Dendritic cell treated with granulocyte-macrophage colony-stimulating factor and Interleukin-4, amounts not matched to agents 40 ng/mL and 50 ng/mL, for 4 days (primary cell): ENCODE measurements around the gene OR10V1.
"Not testable (repeated sequence)": the region's sequence is repeated elsewhere in the genome, so short reads cannot be mapped to it uniquely, and the experiment has no call there.

Experiments used
- H3K27ac Mint-ChIP-seq: one replicate; pipeline ENCODE4 v1.8.0; 2022; ENCODE audit warnings: mild to moderate bottlenecking, mixed read lengths
- H3K27me3 Mint-ChIP-seq: one replicate; pipeline ENCODE4 v1.8.0; 2022; ENCODE audit warnings: mild to moderate bottlenecking, mixed read lengths
- H3K36me3 Mint-ChIP-seq: one replicate; pipeline ENCODE4 v1.8.0; 2022; ENCODE audit warnings: low read depth, mixed read lengths
- H3K4me1 Mint-ChIP-seq: one replicate; pipeline ENCODE4 v1.8.0; 2022; ENCODE audit warnings: low read depth, mixed read lengths
- H3K4me3 Mint-ChIP-seq: one replicate; pipeline ENCODE4 v1.8.0; 2022; ENCODE audit warnings: mild to moderate bottlenecking, moderate library complexity, mixed read lengths
- H3K9me3 Mint-ChIP-seq: one replicate; pipeline ENCODE4 v1.8.0; 2022; ENCODE audit warnings: mixed read lengths
- intact Hi-C: fragments of 100-400 bp; cut with micrococcal nuclease; formaldehyde crosslinking; loops from one replicate; pipeline ENCODE4 v1.15.0; 2022

OR10V1 gene

DNA sequence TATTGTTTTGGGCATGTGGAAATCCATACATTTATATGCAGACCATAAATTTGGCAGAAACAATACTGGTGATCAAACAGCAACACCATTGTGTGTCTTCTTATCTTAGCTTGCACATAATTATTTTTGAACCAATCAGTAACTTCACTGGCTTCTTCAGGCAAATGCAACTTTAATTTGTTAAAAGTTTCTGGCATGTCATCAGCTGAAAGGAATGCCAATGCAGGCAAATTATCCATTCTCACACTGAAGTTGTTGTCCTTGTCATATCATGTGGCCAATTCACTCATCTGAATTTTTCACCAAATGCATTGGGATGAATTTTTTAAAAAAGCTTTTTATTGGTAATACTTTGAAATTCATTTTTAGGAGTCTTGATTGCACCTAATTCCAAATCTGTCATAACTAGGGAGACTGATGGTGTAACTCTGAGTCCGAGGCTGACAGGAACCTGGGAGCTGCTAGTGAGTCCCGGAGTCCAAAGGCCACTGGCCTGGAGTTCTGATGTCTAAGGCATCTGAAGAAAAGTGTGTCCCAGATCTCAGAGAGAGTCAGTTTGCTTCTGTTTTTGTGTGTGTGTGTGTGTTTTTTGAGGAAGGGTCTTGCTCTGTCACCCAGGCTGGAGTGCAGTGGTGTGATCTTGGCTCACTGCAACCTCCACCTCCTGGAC, 17.4 kb upstream of the OR10V1 start:
- no peaks in the 10 kb centered on the region for H3K27me3 Mint-ChIP-seq
- H3K36me3 Mint-ChIP-seq = no peaks in the 10 kb centered on the region
- no peak overlapping the region for H3K27ac Mint-ChIP-seq
- H3K4me1 Mint-ChIP-seq = peaks cover 22% of the 10 kb centered on the region
- intact Hi-C loops = no loop called here
- peaks cover 9% of the 10 kb centered on the region for H3K9me3 Mint-ChIP-seq
- no peak overlapping the region for H3K4me3 Mint-ChIP-seq

DNA sequence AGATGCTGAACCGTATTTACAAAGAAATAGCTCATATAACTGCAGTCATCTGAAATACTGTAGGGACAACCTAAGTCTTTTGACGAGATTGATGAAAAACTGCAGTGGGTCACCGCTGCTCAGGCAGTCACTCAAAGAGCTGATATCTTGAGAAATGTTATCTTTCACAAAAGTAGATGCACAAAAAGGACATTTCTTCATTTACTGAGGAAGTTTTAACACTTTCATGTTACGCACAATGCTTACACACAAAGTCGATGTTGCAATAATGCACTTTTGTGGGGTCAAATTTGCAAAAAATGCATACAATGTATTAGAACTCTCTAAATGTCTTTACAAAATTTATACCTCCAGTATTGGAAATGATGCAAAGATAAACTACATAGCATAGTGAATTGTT, 16.2 kb upstream of the OR10V1 start:
- Mint-ChIP-seq H3K4me1 (peaks cover 22% of the 10 kb centered on the region), H3K4me3 (no peak overlapping the region), H3K36me3 (no peaks in the 10 kb centered on the region), H3K27ac (no peak overlapping the region), H3K9me3 (peaks cover 9% of the 10 kb centered on the region), H3K27me3 (no peaks in the 10 kb centered on the region)
- intact Hi-C loops = no loop called here

DNA sequence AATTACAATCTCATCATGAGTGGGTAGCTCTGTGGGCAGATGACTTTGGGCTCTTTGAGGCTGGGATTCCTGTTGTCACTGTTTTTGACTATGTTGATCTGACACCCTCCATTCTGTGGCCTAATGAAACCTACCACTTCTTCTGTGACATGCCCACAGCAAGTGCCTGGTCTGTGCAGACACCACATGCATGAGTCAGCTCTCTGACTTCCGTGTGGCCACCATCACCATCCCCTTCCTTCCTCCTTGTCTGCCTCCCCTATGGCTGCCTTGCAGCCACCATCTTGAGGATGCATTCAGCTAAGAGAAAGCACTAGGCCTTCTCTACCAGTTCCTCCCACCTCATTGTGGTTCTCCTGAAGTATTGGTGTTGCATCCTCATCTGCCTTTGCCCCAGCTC, 15.3 kb upstream of the OR10V1 start:
- Mint-ChIP-seq H3K4me1 (peaks cover 22% of the 10 kb centered on the region), H3K27ac (peak overlapping the region; percentile 2), H3K36me3 (no peaks in the 10 kb centered on the region), H3K27me3 (peaks cover 2% of the 10 kb centered on the region), H3K4me3 (no peak overlapping the region), H3K9me3 (peaks cover 9% of the 10 kb centered on the region)
- intact Hi-C loops = no loop called here

DNA sequence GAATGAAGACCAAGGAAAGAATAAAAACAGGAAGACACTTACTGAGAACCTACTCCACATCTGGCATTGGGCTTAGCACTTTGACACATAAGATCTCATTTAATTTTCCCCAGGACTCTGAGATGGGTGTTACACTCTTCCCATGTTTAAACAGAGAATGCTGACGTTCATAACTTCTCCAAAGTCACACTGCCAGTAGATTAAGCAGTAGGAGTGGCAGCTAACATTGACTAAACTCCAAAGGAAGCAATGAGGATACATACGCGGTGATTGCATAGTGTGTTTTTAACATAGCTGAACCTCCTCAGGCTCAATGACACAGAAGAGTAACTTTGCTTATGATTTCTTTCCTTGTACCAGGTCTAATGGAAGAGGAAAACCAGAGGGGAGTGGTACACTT, 14.5 kb upstream of the OR10V1 start:
- H3K4me1 Mint-ChIP-seq = peaks cover 22% of the 10 kb centered on the region
- no peaks in the 10 kb centered on the region for H3K36me3 Mint-ChIP-seq

DNA sequence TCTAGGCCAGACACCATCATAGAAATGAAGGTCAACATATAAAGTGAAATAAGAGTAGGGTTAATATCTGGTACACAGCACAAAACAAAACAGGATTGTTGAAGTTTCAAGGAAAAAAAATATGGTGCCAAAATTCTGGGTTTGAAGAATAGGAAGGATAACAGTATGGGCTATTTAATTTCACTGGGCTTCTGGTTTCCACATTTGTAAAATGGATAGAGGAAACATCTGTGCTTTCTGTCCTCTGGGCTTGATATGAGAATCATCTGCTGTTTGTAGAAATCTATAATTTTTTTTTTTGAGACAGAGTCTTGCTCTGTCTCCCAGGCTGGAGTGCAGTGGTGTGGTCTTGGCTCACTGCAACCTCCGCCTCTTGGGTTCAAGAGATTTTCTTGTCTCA, 13.8 kb upstream of the OR10V1 start:
- intact Hi-C loops = no loop called here
- Mint-ChIP-seq H3K27ac (no peak overlapping the region), H3K27me3 (peaks cover 2% of the 10 kb centered on the region), H3K4me1 (peaks cover 22% of the 10 kb centered on the region), H3K36me3 (no peaks in the 10 kb centered on the region), H3K9me3 (peaks cover 9% of the 10 kb centered on the region), H3K4me3 (no peak overlapping the region)

More for the DNA sequence above, 14.5 kb upstream of the OR10V1 start:
- H3K9me3 Mint-ChIP-seq = peaks cover 9% of the 10 kb centered on the region
- intact Hi-C loops = no loop called here
- H3K27me3 Mint-ChIP-seq = peaks cover 2% of the 10 kb centered on the region
- H3K27ac Mint-ChIP-seq = peak overlapping the region; percentile 2
- H3K4me3 Mint-ChIP-seq = no peak overlapping the region

DNA sequence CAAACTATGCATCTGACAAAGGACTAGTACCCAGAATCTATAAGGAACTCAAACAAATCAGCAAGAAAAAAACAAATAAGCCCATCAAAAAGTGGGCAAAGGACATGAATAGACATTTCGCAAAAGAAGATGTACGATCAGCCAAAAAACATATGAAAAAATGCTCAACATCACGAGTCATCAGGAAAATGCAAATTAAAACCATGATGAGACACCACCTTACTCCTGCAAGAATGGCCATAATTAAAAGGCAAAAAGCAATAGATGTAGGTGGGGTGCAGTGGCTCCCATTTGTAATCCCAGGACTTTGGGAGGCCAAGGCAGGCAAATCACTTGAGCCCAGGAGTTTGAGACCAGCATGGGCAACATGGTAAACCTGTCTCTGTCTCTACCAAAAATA, 10.4 kb upstream of the OR10V1 start:
- H3K4me1 Mint-ChIP-seq = peaks cover 18% of the 10 kb centered on the region
- peaks cover 2% of the 10 kb centered on the region for H3K27me3 Mint-ChIP-seq

DNA sequence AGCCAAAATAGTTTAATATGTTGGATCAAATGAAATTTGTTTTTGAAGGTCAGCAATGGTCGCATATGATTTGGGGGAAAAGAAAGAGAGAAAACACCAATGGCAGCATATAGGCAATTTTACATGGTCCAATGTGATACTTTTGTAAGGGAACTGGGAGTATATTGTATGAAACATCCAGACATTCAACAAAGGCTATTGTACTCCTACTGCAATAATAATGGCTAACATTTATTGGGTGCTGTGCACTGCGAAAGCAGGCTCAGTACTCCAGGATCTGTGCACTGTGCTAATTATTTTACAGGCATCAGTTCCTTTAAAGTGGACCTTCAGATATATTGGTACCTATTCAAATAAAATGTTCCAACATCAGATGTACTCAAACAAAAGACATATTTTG, 5.9 kb upstream of the OR10V1 start:
- intact Hi-C loops = no loop called here

More for the DNA sequence above, 10.4 kb upstream of the OR10V1 start:
- intact Hi-C loops = no loop called here
- Mint-ChIP-seq H3K4me3 (no peak overlapping the region), H3K36me3 (no peaks in the 10 kb centered on the region), H3K9me3 (peaks cover 5% of the 10 kb centered on the region), H3K27ac (no peak overlapping the region)

DNA sequence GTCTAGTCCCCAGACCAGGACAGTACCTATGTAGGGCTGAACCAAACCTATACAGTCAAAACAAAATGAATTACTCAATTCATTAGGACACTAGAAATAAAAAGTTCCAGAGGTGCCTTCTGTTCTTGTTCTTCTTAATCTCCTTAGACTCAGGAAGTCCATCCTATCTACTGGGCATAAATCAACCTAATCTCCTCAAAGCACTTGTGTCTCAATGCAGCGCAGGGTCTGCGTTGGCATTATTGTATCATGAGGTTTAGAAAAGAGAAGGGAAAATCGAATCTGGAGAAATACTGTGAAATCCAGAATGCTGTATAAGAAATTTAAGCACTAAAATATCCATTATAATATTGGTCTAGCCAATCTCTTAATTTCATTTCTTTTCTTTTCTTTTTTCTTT, 2.4 kb upstream of the OR10V1 start:
- Mint-ChIP-seq H3K27ac (no peak overlapping the region), H3K27me3 (no peaks in the 10 kb centered on the region), H3K4me1 (no peaks in the 10 kb centered on the region), H3K4me3 (no peak overlapping the region), H3K9me3 (no peaks in the 10 kb centered on the region), H3K36me3 (no peaks in the 10 kb centered on the region)
- intact Hi-C loops = no loop called here

More for the DNA sequence above, 5.9 kb upstream of the OR10V1 start:
- no peaks in the 10 kb centered on the region for H3K4me1 Mint-ChIP-seq
- peaks cover 2% of the 10 kb centered on the region for H3K27me3 Mint-ChIP-seq
- no peaks in the 10 kb centered on the region for H3K9me3 Mint-ChIP-seq
- no peak overlapping the region for H3K4me3 Mint-ChIP-seq
- H3K36me3 Mint-ChIP-seq = no peaks in the 10 kb centered on the region
- no peak overlapping the region for H3K27ac Mint-ChIP-seq

DNA sequence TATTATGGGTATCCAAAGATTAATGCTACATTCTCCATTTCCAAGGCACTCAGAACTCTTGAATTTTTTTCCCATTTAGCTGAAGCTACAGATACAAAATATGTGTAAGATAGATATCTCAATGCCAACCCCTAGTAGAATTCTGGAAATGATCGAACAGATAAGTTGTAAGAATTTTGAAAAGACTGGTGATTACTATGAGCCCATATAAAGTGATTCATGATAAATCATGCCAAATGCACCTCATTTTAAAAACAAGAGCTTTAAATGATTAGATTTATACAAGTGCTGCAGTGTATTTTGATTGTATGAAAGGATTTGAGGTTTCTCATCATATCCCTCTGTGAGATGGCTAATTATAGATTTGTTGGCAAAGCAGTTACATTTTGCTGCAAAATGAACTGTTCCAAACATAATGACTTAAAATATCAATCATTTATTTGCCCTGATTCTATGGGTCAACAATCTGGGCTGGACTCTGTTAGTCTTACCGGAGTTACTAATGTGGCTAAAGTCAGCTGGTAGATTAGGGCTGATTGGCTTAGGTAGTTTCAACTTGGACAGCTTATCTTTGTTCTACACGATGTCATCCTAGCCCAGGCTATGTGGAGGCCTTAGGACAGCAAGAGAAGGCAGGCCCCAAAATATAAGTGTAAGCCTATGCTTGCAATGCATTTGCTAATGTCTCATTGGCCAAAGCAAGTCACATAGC, 3.4 kb downstream of the OR10V1 start:
- no peaks in the 10 kb centered on the region for H3K9me3 Mint-ChIP-seq
- no peak overlapping the region for H3K27ac Mint-ChIP-seq
- H3K4me3 Mint-ChIP-seq = no peak overlapping the region
- no peaks in the 10 kb centered on the region for H3K4me1 Mint-ChIP-seq
- intact Hi-C loops = no loop called here
- H3K36me3 Mint-ChIP-seq = no peaks in the 10 kb centered on the region
- peaks cover 4% of the 10 kb centered on the region for H3K27me3 Mint-ChIP-seq

DNA sequence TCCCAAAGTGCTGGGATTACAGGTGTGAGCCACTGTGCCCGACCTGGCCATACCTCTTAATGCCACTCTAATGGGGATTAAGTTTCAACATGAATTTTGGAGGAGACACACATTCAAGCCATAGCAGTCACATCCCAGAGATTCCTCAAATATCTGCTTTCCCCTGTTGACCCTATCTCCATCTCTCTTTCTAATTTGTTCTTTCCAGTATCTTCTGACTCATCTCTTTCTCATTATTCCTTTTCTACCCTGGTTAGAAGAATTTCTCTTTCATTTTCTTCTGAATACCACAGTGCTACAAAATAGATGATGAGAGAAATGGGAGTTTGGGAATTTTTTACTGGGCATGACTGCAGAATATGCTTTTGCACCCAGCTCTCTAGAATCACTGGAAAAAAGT, 5.1 kb downstream of the OR10V1 start:
- Mint-ChIP-seq H3K9me3 (no peaks in the 10 kb centered on the region), H3K4me3 (no peak overlapping the region), H3K27me3 (peaks cover 4% of the 10 kb centered on the region), H3K36me3 (no peaks in the 10 kb centered on the region), H3K27ac (no peak overlapping the region), H3K4me1 (no peaks in the 10 kb centered on the region)
- intact Hi-C loops = no loop called here

DNA sequence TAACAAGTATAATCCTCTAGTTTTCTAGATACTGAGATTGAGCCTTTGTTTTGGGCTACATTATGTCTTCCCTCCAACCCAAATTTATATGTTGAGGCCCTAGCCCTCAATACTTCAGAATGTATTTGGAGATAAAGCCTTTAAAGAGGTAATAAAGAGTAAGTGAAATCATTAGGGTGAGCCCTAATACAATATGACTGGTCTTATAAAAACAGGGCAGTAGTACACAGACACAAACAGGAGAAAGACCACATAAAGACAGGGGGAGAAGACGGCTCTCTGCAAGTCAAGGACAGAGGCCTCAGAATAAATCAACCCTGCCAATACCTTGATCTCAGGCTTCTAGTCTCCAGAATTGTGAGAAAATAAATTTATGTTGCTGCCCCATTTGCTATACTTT, 6.3 kb downstream of the OR10V1 start:
- Mint-ChIP-seq H3K4me1 (no peaks in the 10 kb centered on the region), H3K36me3 (no peaks in the 10 kb centered on the region), H3K4me3 (no peak overlapping the region), H3K27me3 (peaks cover 4% of the 10 kb centered on the region), H3K9me3 (no peaks in the 10 kb centered on the region), H3K27ac (no peak overlapping the region)
- intact Hi-C loops = no loop called here

DNA sequence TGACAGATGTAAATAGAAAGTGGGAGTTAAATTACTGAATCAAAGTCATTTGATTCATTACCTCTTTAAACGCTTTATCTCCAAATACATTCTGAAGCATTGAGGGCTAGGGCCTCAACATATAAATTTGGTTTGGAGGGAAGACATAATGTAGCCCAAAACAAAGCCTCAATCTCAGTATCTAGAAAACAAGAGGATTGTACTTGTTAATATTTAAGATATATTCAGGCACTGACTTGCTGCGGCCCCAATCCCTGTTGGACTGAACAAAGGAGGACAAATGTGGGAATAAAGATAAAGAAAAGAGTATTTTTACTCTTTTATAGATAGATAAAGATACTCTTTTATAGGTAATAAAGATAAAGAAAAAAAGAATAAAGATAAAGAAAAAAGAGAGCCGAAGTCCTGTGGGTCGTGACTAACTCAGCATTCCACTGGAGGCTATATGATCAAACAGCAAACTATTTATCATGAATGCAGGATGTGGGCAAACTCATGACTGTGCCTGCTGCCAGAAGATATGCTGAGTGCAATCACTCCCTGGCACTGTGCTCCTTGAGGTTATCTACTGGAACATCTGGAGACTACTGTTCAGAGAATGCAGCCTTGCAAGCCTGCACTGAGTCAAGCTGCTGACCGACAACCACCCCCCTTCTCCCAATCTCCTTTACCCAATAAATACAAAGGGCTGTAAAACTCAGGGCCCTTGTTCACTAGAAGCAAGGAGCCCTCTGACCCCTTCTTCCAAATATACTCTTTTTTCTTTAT, 6.9 kb downstream of the OR10V1 start:
- no peak overlapping the region for H3K4me3 Mint-ChIP-seq
- peaks cover 4% of the 10 kb centered on the region for H3K27me3 Mint-ChIP-seq
- H3K4me1 Mint-ChIP-seq = no peaks in the 10 kb centered on the region
- no peaks in the 10 kb centered on the region for H3K36me3 Mint-ChIP-seq
- no peak overlapping the region for H3K27ac Mint-ChIP-seq
- H3K9me3 Mint-ChIP-seq = no peaks in the 10 kb centered on the region
- intact Hi-C loops = no loop called here

DNA sequence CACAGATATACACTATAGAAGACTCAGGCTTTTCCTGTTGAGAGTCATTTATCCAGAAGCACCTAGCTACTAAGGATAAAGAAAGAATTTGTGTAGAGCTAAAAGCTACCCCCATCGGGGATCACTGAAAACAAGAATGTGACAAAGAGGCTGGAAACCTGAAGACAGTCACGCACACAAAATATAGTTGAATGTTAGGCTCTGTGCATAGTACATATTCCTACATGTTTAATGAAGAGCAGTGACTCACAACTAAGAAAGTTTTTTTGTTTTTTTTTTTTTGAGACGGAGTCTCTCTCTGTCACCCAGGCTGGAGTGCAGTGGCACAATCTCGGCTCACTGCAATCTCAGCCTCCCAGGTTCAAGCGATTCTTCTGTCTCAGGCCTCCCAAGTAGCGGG, 8.4 kb downstream of the OR10V1 start:
- no peaks in the 10 kb centered on the region for H3K4me1 Mint-ChIP-seq
- intact Hi-C loops = no loop called here
- H3K36me3 Mint-ChIP-seq = no peaks in the 10 kb centered on the region
- H3K27ac Mint-ChIP-seq = no peak overlapping the region
- no peaks in the 10 kb centered on the region for H3K9me3 Mint-ChIP-seq
- no peak overlapping the region for H3K4me3 Mint-ChIP-seq
- peaks cover 4% of the 10 kb centered on the region for H3K27me3 Mint-ChIP-seq

DNA sequence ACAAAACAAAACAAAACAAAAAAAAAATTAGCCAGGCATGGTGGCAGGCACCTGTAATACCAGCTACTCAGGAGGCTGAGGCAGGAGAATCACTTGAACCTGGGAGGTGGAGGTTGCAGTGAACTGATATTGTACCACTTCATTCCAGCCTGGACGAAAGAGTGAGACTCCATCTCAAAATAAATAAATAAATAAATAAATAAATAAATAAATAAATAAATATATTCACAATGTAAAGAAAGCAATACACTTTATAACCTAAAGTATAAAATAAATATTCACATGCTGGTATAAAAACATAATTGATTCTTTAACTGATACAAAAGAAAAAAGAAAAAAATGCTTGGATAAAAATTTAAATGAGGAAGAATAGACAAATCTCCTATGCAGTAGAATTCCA, 10.1 kb downstream of the OR10V1 start:
- H3K27me3 Mint-ChIP-seq, H3K36me3 Mint-ChIP-seq, H3K4me3 Mint-ChIP-seq, H3K9me3 Mint-ChIP-seq, H3K27ac Mint-ChIP-seq, H3K4me1 Mint-ChIP-seq, intact Hi-C loops: not testable (repeated sequence)
